Colonic mucosa (tissue), 4 donors: ENCODE data around the gene APOO. TPM values are rescaled to one million over a fixed set of nuclear protein-coding genes. Genes with fewer than 3 reads are reported as not detected.

Source experiments
- DNase-seq: peaks from one replicate; pipeline ENCODE4 v3.0.0-alpha.2; 2020
- H3K27ac ChIP-seq: fragments of 200-600 bp; one replicate; pipeline ENCODE4 v1.8.0; 2021
- H3K27me3 ChIP-seq: fragments of 200-600 bp; one replicate; pipeline ENCODE4 v1.8.0; 2021
- H3K36me3 ChIP-seq: fragments of 200-600 bp; one replicate; pipeline ENCODE4 v1.8.0; 2021
- H3K4me1 ChIP-seq: fragments of 200-600 bp; one replicate; pipeline ENCODE4 v1.8.0; 2021; ENCODE audit warnings: mild to moderate bottlenecking
- H3K4me3 ChIP-seq: fragments of 200-600 bp; one replicate; pipeline ENCODE4 v1.8.0; 2021
- H3K9ac ChIP-seq, 2 donors: one replicate each; pipeline ENCODE4 v1.7.0; 2013; ENCODE audit warnings: control low read depth in 2 of 2, low read depth in 2 of 2, low read length in 2 of 2
- H3K9me3 ChIP-seq: fragments of 200-600 bp; one replicate; pipeline ENCODE4 v1.8.0; 2021
- intact Hi-C: fragments of 100-400 bp; cut with DNase I; formaldehyde crosslinking; loops from one replicate; pipeline ENCODE4 v1.14.1; 2022
- total RNA-seq, 2 donors: library from RNA; stranded (reverse); fragmentation: NEBNext Ultra II Directional in 1 of 2; extraction: Animal tissue kit (Norgen Biotek cat#: 25700) in 1 of 2; gene quantifications; one replicate each; pipeline ENCODE4 v1.2.1, GENCODE V29; 2021
- TF ChIP-seq, protein P1 (sequence below): fragments of 200-600 bp; IDR thresholded peaks from one replicate; pipeline ENCODE4 v1.8.0; 2022; ENCODE audit warnings: antibody characterized with exemption, mild to moderate bottlenecking
- donor health status: healthy.
- donor health status: DM: no; HTN: no; CAD: no.
- donor health status: DM: no; HTN: no; CAD: no.

The APOO gene
- total RNA-seq, 2 donors from 2014 or later, result 36.3 to 38.9 TPM

GRCh38 chrX:23790155-23790497 is 117.6 kb downstream of the APOO start:
- TF ChIP-seq, protein P1, sequence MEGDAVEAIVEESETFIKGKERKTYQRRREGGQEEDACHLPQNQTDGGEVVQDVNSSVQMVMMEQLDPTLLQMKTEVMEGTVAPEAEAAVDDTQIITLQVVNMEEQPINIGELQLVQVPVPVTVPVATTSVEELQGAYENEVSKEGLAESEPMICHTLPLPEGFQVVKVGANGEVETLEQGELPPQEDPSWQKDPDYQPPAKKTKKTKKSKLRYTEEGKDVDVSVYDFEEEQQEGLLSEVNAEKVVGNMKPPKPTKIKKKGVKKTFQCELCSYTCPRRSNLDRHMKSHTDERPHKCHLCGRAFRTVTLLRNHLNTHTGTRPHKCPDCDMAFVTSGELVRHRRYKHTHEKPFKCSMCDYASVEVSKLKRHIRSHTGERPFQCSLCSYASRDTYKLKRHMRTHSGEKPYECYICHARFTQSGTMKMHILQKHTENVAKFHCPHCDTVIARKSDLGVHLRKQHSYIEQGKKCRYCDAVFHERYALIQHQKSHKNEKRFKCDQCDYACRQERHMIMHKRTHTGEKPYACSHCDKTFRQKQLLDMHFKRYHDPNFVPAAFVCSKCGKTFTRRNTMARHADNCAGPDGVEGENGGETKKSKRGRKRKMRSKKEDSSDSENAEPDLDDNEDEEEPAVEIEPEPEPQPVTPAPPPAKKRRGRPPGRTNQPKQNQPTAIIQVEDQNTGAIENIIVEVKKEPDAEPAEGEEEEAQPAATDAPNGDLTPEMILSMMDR, result no peak
- Histone ChIP-seq H3K4me1 (no peaks in the 10 kb centered on the region), H3K9me3 (no peaks in the 10 kb centered on the region), H3K27ac (no peak overlapping the region), H3K27me3 (no peaks in the 10 kb centered on the region), H3K4me3 (no peak overlapping the region), H3K9ac (no peak overlapping the region), H3K36me3 (no peaks in the 10 kb centered on the region)
- DNase-seq, result no peak
- intact Hi-C loops, result no loop called here

- Histone ChIP-seq H3K9ac (no peak overlapping the region), H3K4me3 (no peak overlapping the region), H3K9me3 (no peaks in the 10 kb centered on the region), H3K4me1 (no peaks in the 10 kb centered on the region), H3K27ac (no peak overlapping the region), H3K27me3 (no peaks in the 10 kb centered on the region), H3K36me3 (no peaks in the 10 kb centered on the region)
- DNase-seq, result no peak
- TF ChIP-seq, protein P1, result no peak
- intact Hi-C loops, result no loop called here
Measured at GRCh38 chrX:23789386-23790154, 118.2 kb downstream of the APOO start.

DNA sequence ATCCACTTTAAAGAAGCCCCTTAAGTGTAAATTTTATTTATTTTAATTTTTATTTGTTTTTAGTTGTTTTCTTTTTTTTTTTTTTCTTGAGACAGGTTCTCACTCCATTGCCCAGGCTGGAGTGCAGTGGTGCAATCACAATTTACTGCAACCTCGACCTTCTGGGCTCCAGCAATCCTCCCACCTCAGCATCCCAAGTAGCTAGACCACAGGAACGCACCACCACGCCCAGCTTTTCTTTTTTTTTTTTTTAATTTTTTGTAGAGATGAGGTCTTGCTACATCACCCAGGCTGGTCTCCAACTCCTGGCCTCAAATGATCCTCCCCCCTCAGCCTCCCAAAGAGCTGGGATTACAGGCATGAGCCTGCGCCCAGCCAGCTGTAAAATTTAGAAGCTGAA is 118.8 kb downstream of the APOO start:
- Histone ChIP-seq H3K36me3 (no peaks in the 10 kb centered on the region), H3K9ac (no peak overlapping the region), H3K4me3 (no peak overlapping the region), H3K9me3 (no peaks in the 10 kb centered on the region), H3K27ac (no peak overlapping the region), H3K27me3 (no peaks in the 10 kb centered on the region), H3K4me1 (no peaks in the 10 kb centered on the region)
- TF ChIP-seq, protein P1, result no peak
- intact Hi-C loops, result no loop called here
- no peak for DNase-seq

DNA sequence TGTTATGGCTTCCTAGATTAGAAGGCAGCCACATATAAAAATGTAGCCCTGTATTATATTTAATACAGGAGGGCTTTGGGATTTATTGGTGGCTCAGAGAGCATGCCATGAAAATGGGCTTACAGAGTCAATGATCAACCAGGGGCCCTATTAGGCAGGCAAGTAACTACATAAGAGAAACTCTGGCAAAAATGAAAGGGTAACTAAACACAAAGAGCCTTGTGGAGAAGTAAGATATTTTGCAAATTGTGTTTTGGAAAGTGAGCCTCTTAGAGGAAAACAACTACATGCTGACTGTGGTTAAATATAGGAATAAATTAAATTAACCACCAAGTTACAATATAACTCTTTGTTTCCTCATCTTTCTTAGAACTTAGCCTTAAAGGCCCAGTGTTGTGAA is 119.2 kb downstream of the APOO start:
- intact Hi-C loops, result no loop called here
- Histone ChIP-seq H3K9ac (no peak overlapping the region), H3K4me1 (no peaks in the 10 kb centered on the region), H3K4me3 (no peak overlapping the region), H3K27me3 (no peaks in the 10 kb centered on the region), H3K27ac (peak overlapping the region; percentile 50), H3K36me3 (no peaks in the 10 kb centered on the region), H3K9me3 (no peaks in the 10 kb centered on the region)
- TF ChIP-seq, protein P1, result no peak
- DNase-seq, result no peak

DNA sequence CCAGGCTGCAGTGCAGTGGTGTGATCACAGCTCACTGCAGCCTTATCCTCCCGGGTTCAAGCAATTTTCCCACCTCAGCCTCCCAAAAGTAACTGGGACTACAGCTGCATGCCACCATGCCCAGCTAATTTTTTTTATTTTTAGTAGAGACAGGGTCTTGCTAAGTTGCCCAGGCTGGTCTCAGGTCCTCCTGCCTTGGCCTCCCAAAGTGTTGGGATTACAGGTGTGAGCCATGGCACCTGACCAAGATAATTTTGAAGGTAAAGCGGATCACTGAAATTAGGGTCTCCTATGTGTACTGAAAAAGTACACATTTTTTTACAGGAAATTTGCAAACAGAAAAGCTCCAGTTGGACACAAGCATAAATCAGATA is 120.0 kb downstream of the APOO start:
- H3K27ac ChIP-seq, result peak overlapping the region; percentile 50
- H3K4me1 ChIP-seq, result no peaks in the 10 kb centered on the region
- no peak overlapping the region for H3K4me3 ChIP-seq
- no peaks in the 10 kb centered on the region for H3K36me3 ChIP-seq
- no peaks in the 10 kb centered on the region for H3K27me3 ChIP-seq
- intact Hi-C loops, result no loop called here
- no peaks in the 10 kb centered on the region for H3K9me3 ChIP-seq
- no peak overlapping the region for H3K9ac ChIP-seq
- TF ChIP-seq, protein P1, result no peak
- DNase-seq, result no peak
